A549 (cell line): ENCODE measurements around the gene FUT8.

Experiments used
- JUN ChIP-seq, 2 experiments: fragments of >200 bp; sonication (Bioruptor Twin); formaldehyde crosslinking; IDR thresholded peaks; 2 replicates in 1 of 2; 3 replicates in 1 of 2; pipeline ENCODE4 v1.6.1; 2016 to 2017
- NR3C1 ChIP-seq: fragments of >200 bp; sonication (Bioruptor Twin); formaldehyde crosslinking; IDR thresholded peaks from 3 replicates; pipeline ENCODE4 v1.6.1; 2017
- RFX5 ChIP-seq: fragments of 450-650 bp; IDR thresholded peaks from 2 replicates; pipeline ENCODE4 v1.7.1; 2014; ENCODE audit warnings: antibody characterized with exemption, mild to moderate bottlenecking, moderate library complexity
- TF ChIP-seq, protein P1 (sequence below): fragments of >200 bp; sonication (Bioruptor Twin); formaldehyde crosslinking; IDR thresholded peaks from 3 replicates; pipeline ENCODE4 v1.5.1; 2016
- TF ChIP-seq, protein P2 (sequence below): fragments of 150-350 bp; IDR thresholded peaks from 2 replicates; pipeline ENCODE4 v1.6.1; 2014; ENCODE audit warnings: low read depth, mild to moderate bottlenecking, low read length

DNA sequence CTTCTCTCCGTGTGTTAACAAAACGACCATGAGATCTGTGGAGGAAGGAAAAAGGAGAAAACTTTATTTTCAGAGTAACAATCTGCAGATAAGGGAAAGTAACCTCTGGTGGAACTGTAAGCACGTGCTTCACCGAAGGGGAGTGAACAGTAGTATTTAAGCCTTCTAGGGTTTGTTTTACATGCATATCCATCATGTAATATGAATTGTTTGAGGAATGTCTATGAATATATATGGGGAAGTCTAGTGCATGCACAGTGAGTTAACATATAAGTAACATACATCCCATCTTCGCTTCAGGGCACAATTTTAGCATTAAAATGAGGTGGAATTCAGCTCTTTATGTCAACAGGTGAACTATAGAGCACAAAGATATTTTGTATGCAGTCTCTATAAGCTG, 101.1 kb downstream of the FUT8 start:
- TF ChIP-seq JUN (IDR thresholded peaks at IDR 0.05) (no peak), NR3C1 (no peak), RFX5 (no peak)
- TF ChIP-seq, protein P1, sequence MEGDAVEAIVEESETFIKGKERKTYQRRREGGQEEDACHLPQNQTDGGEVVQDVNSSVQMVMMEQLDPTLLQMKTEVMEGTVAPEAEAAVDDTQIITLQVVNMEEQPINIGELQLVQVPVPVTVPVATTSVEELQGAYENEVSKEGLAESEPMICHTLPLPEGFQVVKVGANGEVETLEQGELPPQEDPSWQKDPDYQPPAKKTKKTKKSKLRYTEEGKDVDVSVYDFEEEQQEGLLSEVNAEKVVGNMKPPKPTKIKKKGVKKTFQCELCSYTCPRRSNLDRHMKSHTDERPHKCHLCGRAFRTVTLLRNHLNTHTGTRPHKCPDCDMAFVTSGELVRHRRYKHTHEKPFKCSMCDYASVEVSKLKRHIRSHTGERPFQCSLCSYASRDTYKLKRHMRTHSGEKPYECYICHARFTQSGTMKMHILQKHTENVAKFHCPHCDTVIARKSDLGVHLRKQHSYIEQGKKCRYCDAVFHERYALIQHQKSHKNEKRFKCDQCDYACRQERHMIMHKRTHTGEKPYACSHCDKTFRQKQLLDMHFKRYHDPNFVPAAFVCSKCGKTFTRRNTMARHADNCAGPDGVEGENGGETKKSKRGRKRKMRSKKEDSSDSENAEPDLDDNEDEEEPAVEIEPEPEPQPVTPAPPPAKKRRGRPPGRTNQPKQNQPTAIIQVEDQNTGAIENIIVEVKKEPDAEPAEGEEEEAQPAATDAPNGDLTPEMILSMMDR, result no peak
- TF ChIP-seq, protein P2, sequence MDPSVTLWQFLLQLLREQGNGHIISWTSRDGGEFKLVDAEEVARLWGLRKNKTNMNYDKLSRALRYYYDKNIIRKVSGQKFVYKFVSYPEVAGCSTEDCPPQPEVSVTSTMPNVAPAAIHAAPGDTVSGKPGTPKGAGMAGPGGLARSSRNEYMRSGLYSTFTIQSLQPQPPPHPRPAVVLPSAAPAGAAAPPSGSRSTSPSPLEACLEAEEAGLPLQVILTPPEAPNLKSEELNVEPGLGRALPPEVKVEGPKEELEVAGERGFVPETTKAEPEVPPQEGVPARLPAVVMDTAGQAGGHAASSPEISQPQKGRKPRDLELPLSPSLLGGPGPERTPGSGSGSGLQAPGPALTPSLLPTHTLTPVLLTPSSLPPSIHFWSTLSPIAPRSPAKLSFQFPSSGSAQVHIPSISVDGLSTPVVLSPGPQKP, result no peak
